Measurements from ENCODE around the gene RNF11.

RNF11 gene

GRCh38 chr1:51296383-51297357 lies 60.6 kb downstream of the RNF11 start:
- peak; percentile 67 for DNase-seq (ENCODE audit: low spot score)

GRCh38 chr1:51297401-51298321 lies 61.6 kb downstream of the RNF11 start:
- DNase-seq (ENCODE audit: low spot score) = no peak

GRCh38 chr1:51298322-51298705 lies 62.2 kb downstream of the RNF11 start:
- DNase-seq (ENCODE audit: low spot score) = no peak

DNA sequence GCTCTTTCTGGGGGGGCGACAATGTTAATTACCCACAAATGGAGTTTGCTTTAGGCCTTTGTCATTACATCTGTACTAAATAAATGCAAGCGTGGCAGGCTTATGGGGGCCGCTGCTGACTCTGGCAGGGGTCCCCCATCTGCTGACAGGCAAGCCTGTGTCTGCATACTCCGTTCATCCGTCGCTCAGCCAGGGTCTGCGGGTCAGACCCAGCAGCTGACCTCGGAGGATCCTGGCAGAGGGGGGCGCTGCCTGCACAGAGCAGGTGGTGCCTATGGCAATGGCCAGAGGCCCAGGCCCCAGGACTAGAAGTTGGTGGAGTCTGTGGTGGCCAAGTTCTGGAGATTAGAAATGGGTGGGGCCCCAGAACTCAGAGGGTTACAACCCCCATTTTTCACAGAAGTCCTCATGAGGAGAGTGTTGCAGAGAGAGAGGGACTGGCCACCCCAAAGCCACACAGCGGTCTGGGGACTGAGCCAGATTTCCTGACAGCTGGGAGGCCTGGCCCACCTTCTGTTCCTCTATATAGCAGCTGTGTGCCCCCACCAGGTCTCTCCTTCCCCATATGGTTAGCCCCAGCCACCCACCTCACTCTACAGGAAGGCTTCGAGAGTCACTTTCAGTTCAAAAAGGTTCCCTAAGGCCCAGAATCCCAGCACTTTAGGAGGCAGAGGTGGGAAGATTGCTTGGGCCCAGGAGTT lies 63.3 kb downstream of the RNF11 start:
- no peak for DNase-seq (ENCODE audit: low spot score)

DNA sequence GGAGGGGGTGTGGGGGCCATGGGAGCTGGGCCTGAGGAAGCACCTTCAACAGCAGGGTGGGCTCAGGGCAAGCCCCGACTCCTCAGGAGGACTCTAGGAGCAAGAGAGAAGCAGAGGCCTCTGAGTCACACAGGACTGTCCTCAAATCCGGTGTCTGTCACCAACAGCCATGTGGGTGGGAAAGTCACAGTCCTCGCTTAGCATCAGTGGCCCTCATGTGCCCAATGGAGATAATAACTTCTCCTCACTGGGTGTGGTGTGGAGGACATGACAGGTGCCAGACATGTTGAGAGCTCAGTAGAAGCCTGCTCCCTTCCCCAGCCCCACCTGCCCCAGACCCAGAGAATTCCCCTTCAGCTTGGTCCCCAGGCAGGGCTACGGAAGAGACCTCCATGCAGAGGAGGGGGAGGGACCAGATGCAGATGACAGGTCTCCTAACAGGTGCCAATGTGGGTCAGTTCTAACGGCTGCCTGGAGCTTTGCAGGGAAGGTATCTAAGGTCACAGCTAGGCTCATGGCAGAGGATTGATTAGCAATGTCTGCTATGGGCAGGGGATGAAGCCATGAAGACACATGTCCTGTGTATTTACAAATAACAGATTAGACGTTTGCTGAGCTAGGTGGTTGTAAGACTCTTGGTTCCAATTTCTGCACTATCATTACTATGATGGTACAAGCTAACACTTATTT lies 64.1 kb downstream of the RNF11 start:
- DNase-seq (ENCODE audit: low spot score) = no peak

- no peak for DNase-seq (ENCODE audit: low spot score)
Observed at GRCh38 chr1:51301152-51301843, 65.2 kb downstream of the RNF11 start.

DNA sequence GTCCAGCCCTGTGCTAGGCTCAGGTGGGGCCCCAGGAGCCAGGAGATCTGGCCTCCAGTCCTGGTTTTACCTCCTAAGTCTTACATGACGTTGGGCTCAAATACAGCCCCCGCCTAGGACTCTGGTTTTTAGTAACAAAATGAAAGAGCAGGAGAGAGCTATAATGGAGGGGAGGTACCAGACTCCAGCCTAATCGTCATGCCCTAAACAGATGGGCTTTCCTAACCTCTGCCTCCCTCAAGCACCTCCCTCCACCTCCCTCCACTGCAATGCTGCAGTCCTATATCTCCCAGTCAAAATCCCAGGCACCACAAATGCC lies 65.7 kb downstream of the RNF11 start:
- no peak for DNase-seq (ENCODE audit: low spot score)

- DNase-seq (ENCODE audit: low spot score) = no peak
Observed at GRCh38 chr1:51302270-51302669, 66.2 kb downstream of the RNF11 start.

DNA sequence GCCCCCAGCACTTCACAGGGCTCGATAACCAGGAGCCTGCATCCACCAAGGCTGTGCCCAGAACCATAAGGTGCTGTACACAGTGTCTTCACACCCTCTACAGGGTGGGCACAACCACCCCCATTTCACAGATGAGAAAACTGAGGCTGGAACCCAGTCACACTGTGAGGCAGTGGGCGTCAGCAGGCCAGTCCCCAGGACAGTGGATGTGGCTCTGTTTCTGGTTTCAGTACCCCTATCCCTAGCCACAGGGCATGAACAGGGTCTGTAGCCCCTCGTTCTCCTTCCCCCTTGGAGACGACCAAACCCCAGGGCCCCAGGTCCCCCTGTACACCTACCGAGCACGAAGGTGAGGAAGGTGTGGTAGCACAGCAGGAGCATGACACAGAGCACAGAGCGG lies 66.7 kb downstream of the RNF11 start:
- no peak for DNase-seq (ENCODE audit: low spot score)

GRCh38 chr1:51303315-51303714 lies 67.2 kb downstream of the RNF11 start:
- DNase-seq (ENCODE audit: low spot score) = no peak

- no peak for DNase-seq (ENCODE audit: low spot score)
Observed at GRCh38 chr1:51303751-51304251, 67.7 kb downstream of the RNF11 start.

GRCh38 chr1:51304360-51304759 lies 68.3 kb downstream of the RNF11 start:
- no peak for DNase-seq (ENCODE audit: low spot score)

GRCh38 chr1:51305371-51305823 lies 69.3 kb downstream of the RNF11 start:
- DNase-seq (ENCODE audit: low spot score) = no peak

GRCh38 chr1:51306950-51307349 lies 70.9 kb downstream of the RNF11 start:
- no peak for DNase-seq (ENCODE audit: low spot score)

- no peak for DNase-seq (ENCODE audit: low spot score)
Observed at GRCh38 chr1:51308636-51309035, 72.6 kb downstream of the RNF11 start.

DNA sequence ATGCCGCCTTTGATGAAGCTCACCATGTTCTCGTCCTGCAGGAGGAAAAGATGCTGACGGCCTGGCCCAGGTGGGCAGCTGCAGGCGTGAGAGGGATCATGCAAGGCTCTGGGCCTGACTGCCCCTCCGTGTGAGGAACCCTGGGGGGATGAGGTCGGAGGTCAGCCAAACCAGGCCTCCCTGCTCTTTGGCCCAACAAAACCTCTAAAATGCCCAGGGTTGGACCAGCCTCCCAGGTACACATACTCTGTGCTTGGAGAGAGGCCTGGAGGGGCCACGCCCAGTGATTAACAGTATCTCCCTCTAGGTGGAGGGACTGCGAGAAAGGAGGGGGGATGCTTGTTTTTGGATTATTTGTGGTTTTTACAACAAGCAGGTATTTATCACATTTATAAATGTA lies 73.2 kb downstream of the RNF11 start:
- DNase-seq (ENCODE audit: low spot score) = no peak

- no peak for DNase-seq (ENCODE audit: low spot score)
Observed at GRCh38 chr1:51310871-51311613, 75.0 kb downstream of the RNF11 start.

DNA sequence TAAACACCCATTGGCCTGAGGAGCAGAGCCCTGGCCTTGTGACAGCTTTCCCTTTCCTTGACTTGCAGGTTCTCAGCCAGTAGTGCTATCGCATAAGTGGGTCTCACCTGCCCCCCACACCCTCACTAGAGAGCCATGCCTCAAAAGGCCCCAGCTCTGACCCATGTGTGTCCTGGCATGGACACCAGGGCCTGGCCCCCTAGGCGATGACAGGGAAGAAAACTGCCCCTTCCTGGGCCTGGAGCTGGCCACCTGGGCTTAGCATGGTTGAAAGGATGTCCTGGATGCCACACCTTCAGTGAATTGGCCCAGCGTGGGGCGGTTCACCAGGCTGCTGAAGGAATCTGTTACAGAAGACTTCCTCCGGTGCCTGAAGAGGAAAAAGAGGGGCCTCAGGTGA lies 75.8 kb downstream of the RNF11 start:
- DNase-seq (ENCODE audit: low spot score) = no peak

DNA sequence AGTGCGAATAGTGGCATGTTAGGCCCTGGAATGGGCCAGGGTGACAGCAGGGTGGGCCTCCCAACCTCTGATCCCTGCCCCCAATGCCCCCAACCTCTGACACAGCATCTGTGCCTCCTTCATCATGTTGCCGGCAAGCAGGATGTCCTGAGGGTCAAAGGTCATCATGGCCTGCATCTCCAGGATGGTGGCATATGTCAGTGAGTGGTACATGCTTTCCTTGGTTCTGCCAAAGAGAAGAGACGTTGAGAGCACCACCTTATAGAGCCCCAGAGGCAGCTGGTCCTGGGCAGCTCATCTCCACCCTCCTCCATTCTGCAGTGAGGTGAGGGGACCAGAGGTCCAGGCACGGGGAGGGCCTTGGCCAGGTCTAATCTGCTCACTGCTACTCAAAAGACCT lies 76.6 kb downstream of the RNF11 start:
- DNase-seq (ENCODE audit: low spot score) = no peak

- DNase-seq (ENCODE audit: low spot score) = no peak
Observed at GRCh38 chr1:51313268-51313852, 77.3 kb downstream of the RNF11 start.

Measured in CD4-positive, alpha-beta T cell treated with Interleukin-2 at 100 ng/mL for 4 hours (primary cell).